SK-N-SH treated with all-trans-retinoic acid at 6 μM for 48 hours (cell line): ENCODE data around the gene FCN3.

Experiments used
- ATAC-seq: fragments of 200-7000 bp; cut with Tn5 transposase; 3 replicates; pipeline ENCODE4 v1.9.1; 2020; ENCODE audit warnings: mild to moderate bottlenecking, moderate library complexity
- ARNTL ChIP-seq: fragments of 450-650 bp; formaldehyde crosslinking; IDR thresholded peaks from 2 replicates; pipeline ENCODE4 v1.5.0; 2020; ENCODE audit warnings: low read depth, mild to moderate bottlenecking, moderate library complexity, borderline replicate concordance
- BACH2 ChIP-seq: fragments of 250-450 bp; sonication (Bioruptor Pico); IDR thresholded peaks from 2 replicates; pipeline ENCODE4 v1.9.0; 2021; ENCODE audit warnings: mild to moderate bottlenecking, borderline replicate concordance
- CSDC2 ChIP-seq: fragments of 250-450 bp; sonication (Bioruptor Pico); IDR thresholded peaks from 2 replicates; pipeline ENCODE4 v1.5.0; 2020; ENCODE audit warnings: mild to moderate bottlenecking, moderate library complexity
- GLIS3 ChIP-seq: fragments of 250-450 bp; sonication (Bioruptor Pico); IDR thresholded peaks from 2 replicates; pipeline ENCODE4 v1.5.0; 2020; ENCODE audit warnings: mild to moderate bottlenecking, moderate library complexity
- ISL1 ChIP-seq: fragments of 250-450 bp; sonication (Bioruptor Pico); IDR thresholded peaks from 2 replicates; pipeline ENCODE4 v2.1.2; 2022; ENCODE audit warnings: mild to moderate bottlenecking, moderate library complexity
- PPARA ChIP-seq: fragments of 250-450 bp; sonication (Bioruptor Pico); IDR thresholded peaks from 2 replicates; pipeline ENCODE4 v1.5.0; 2020; ENCODE audit warnings: mild to moderate bottlenecking, borderline replicate concordance
- SNAI2 ChIP-seq: fragments of 250-450 bp; sonication (Bioruptor Pico); IDR thresholded peaks from 2 replicates; pipeline ENCODE4 v1.5.0; 2020; ENCODE audit warnings: mild to moderate bottlenecking, moderate library complexity
- TCF4 ChIP-seq: fragments of 250-450 bp; sonication (Bioruptor Pico); IDR thresholded peaks from 2 replicates; pipeline ENCODE4 v1.8.0; 2021; ENCODE audit warnings: mild to moderate bottlenecking, moderate library complexity, borderline replicate concordance
- TOX ChIP-seq: fragments of 250-450 bp; sonication (Bioruptor Pico); IDR thresholded peaks from 2 replicates; pipeline ENCODE4 v1.8.0; 2021; ENCODE audit warnings: mild to moderate bottlenecking, moderate library complexity, borderline replicate concordance
- ZC3H10 ChIP-seq: fragments of 250-450 bp; sonication (Bioruptor Pico); IDR thresholded peaks from 2 replicates; pipeline ENCODE4 v1.5.1; 2021; ENCODE audit warnings: mild to moderate bottlenecking, moderate library complexity
- ZFP3 ChIP-seq: fragments of 250-450 bp; sonication (Bioruptor Pico); IDR thresholded peaks from 2 replicates; pipeline ENCODE4 v1.5.0; 2020; ENCODE audit warnings: mild to moderate bottlenecking, moderate library complexity
- ZFP30 ChIP-seq: fragments of 450-650 bp; formaldehyde crosslinking; IDR thresholded peaks from 2 replicates; pipeline ENCODE4 v1.5.0; 2022; ENCODE audit warnings: mild to moderate bottlenecking, moderate library complexity
- ZNF565 ChIP-seq: fragments of 450-650 bp; formaldehyde crosslinking; conservative IDR thresholded peaks from 2 replicates; pipeline ENCODE4 v1.5.0; 2020; ENCODE audit warnings: low read depth, mild to moderate bottlenecking, moderate library complexity
- ZNF70 ChIP-seq: fragments of 450-650 bp; formaldehyde crosslinking; IDR thresholded peaks from 2 replicates; pipeline ENCODE4 v1.5.0; 2020; ENCODE audit warnings: mild to moderate bottlenecking, moderate library complexity
- ZNF8 ChIP-seq: fragments of 450-650 bp; formaldehyde crosslinking; IDR thresholded peaks from 2 replicates; pipeline ENCODE4 v1.5.0; 2020; ENCODE audit warnings: mild to moderate bottlenecking, moderate library complexity
- TF ChIP-seq, protein P1 (sequence below): fragments of 250-450 bp; sonication (Bioruptor Pico); IDR thresholded peaks from 2 replicates; pipeline ENCODE4 v1.8.0; 2020; ENCODE audit warnings: mild to moderate bottlenecking, moderate library complexity, borderline replicate concordance
- TF ChIP-seq, protein P2 (sequence below): fragments of 250-450 bp; sonication (Bioruptor Pico); IDR thresholded peaks from 2 replicates; pipeline ENCODE4 v1.5.1; 2021; ENCODE audit warnings: mild to moderate bottlenecking, moderate library complexity
- TF ChIP-seq, protein P3 (sequence below): fragments of 250-450 bp; sonication (Bioruptor Pico); IDR thresholded peaks from 2 replicates; pipeline ENCODE4 v1.5.0; 2020; ENCODE audit warnings: mild to moderate bottlenecking, moderate library complexity
- TF ChIP-seq, protein P4 (sequence below): fragments of 250-450 bp; sonication (Bioruptor Pico); IDR thresholded peaks from 2 replicates; pipeline ENCODE4 v1.5.1; 2020; ENCODE audit warnings: low read depth, mild to moderate bottlenecking, moderate library complexity
- TF ChIP-seq, protein P5 (sequence below): fragments of 250-450 bp; sonication (Bioruptor Pico); IDR thresholded peaks from 2 replicates; pipeline ENCODE4 v1.8.0; 2021; ENCODE audit warnings: low read depth, mild to moderate bottlenecking, moderate library complexity, borderline replicate concordance

FCN3 gene

DNA sequence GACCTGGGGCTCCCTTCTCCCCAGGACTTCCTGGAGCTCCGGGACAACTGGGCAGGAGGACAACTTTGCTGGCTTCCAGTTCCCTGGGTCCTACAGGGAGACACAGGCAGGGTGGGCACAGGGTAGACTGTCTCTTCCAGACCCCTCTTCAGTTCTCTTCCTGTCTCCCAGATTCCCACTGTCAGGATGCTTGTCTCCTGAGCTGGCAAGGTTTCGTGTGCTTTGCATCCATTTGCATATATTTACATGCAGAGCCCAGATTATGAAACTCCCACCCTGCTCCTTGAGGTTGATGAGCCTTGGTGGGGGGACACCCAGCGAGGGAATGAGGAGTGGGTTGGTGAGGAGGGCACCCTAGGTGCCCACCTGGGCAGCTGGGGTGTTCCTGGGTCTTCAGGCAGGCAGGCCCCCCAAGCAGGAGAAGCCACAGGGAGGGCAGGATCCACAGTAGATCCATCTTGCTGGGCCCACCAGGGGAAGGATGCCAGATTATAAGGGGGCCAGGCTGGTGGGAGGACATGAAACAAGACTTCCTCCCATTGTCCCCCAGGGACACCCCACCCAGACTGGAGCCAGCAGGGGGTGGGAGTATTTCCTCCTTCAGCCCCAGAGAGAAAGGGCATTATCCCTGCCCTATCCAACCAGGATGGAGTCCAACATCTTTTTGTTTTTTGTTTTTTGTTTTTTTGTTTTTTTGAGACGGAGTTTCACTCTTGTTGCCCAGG is at the start of gene FCN3:
FCN3 (minus strand) TSS at position 463 of the 725 bp plus-strand sequence; CDS start at position 457, 6 bp downstream.
- no peak for ATAC-seq

DNA sequence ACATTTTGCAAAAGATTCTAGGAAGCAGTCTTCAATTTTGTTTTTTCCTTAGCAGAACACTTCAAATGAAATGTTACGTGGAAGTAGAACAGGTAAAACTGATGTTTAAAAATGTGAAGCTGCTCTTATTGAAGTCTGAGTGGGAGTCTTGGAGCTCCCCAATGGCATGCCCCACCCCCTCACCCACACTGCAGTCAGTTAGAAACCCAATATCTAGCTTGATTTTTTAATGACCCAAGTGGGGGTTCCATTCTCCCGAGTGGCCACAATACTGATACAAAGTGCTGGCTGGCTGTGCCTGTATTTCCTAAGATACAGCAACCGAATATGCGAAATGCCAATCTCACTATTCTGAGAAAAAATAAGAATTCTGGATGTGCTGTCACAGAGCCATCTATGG is 49.1 kb upstream of the FCN3 start:
- ATAC-seq, result no peak
- no peak for TF ChIP-seq ZNF565 (CRISPR knock-in tag)
- no peak for TF ChIP-seq ZNF8 (CRISPR knock-in tag)
- TF ChIP-seq, protein P1, sequence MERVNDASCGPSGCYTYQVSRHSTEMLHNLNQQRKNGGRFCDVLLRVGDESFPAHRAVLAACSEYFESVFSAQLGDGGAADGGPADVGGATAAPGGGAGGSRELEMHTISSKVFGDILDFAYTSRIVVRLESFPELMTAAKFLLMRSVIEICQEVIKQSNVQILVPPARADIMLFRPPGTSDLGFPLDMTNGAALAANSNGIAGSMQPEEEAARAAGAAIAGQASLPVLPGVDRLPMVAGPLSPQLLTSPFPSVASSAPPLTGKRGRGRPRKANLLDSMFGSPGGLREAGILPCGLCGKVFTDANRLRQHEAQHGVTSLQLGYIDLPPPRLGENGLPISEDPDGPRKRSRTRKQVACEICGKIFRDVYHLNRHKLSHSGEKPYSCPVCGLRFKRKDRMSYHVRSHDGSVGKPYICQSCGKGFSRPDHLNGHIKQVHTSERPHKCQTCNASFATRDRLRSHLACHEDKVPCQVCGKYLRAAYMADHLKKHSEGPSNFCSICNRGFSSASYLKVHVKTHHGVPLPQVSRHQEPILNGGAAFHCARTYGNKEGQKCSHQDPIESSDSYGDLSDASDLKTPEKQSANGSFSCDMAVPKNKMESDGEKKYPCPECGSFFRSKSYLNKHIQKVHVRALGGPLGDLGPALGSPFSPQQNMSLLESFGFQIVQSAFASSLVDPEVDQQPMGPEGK (CRISPR knock-in tag), result no peak
- TF ChIP-seq, protein P2, sequence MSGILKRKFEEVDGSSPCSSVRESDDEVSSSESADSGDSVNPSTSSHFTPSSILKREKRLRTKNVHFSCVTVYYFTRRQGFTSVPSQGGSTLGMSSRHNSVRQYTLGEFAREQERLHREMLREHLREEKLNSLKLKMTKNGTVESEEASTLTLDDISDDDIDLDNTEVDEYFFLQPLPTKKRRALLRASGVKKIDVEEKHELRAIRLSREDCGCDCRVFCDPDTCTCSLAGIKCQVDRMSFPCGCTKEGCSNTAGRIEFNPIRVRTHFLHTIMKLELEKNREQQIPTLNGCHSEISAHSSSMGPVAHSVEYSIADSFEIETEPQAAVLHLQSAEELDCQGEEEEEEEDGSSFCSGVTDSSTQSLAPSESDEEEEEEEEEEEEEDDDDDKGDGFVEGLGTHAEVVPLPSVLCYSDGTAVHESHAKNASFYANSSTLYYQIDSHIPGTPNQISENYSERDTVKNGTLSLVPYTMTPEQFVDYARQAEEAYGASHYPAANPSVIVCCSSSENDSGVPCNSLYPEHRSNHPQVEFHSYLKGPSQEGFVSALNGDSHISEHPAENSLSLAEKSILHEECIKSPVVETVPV (CRISPR knock-in tag), result no peak
- no peak for TF ChIP-seq TCF4 (CRISPR knock-in tag)
- TF ChIP-seq SNAI2 (CRISPR knock-in tag), result no peak
- TF ChIP-seq, protein P3, sequence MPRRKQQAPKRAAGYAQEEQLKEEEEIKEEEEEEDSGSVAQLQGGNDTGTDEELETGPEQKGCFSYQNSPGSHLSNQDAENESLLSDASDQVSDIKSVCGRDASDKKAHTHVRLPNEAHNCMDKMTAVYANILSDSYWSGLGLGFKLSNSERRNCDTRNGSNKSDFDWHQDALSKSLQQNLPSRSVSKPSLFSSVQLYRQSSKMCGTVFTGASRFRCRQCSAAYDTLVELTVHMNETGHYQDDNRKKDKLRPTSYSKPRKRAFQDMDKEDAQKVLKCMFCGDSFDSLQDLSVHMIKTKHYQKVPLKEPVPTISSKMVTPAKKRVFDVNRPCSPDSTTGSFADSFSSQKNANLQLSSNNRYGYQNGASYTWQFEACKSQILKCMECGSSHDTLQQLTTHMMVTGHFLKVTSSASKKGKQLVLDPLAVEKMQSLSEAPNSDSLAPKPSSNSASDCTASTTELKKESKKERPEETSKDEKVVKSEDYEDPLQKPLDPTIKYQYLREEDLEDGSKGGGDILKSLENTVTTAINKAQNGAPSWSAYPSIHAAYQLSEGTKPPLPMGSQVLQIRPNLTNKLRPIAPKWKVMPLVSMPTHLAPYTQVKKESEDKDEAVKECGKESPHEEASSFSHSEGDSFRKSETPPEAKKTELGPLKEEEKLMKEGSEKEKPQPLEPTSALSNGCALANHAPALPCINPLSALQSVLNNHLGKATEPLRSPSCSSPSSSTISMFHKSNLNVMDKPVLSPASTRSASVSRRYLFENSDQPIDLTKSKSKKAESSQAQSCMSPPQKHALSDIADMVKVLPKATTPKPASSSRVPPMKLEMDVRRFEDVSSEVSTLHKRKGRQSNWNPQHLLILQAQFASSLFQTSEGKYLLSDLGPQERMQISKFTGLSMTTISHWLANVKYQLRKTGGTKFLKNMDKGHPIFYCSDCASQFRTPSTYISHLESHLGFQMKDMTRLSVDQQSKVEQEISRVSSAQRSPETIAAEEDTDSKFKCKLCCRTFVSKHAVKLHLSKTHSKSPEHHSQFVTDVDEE, result no peak
- no peak for TF ChIP-seq ZFP30 (CRISPR knock-in tag)
- TF ChIP-seq ISL1 (CRISPR knock-in tag), result no peak
- TF ChIP-seq, protein P4, sequence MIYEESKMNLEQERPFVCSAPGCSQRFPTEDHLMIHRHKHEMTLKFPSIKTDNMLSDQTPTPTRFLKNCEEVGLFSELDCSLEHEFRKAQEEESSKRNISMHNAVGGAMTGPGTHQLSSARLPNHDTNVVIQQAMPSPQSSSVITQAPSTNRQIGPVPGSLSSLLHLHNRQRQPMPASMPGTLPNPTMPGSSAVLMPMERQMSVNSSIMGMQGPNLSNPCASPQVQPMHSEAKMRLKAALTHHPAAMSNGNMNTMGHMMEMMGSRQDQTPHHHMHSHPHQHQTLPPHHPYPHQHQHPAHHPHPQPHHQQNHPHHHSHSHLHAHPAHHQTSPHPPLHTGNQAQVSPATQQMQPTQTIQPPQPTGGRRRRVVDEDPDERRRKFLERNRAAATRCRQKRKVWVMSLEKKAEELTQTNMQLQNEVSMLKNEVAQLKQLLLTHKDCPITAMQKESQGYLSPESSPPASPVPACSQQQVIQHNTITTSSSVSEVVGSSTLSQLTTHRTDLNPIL, result no peak
- TF ChIP-seq GLIS3 (CRISPR knock-in tag), result no peak
- no peak for TF ChIP-seq PPARA (CRISPR knock-in tag)
- TF ChIP-seq BACH2 (CRISPR knock-in tag), result no peak
- TF ChIP-seq ZFP3 (CRISPR knock-in tag), result no peak
- no peak for TF ChIP-seq TOX (CRISPR knock-in tag)
- TF ChIP-seq ARNTL, result no peak

More for the DNA sequence above, at the start of gene FCN3:
- TF ChIP-seq ZC3H10 (no peak), ZNF8 (CRISPR knock-in tag) (no peak), CSDC2 (no peak), SNAI2 (CRISPR knock-in tag) (no peak), ZNF70 (CRISPR knock-in tag) (no peak)
- TF ChIP-seq, protein P5, sequence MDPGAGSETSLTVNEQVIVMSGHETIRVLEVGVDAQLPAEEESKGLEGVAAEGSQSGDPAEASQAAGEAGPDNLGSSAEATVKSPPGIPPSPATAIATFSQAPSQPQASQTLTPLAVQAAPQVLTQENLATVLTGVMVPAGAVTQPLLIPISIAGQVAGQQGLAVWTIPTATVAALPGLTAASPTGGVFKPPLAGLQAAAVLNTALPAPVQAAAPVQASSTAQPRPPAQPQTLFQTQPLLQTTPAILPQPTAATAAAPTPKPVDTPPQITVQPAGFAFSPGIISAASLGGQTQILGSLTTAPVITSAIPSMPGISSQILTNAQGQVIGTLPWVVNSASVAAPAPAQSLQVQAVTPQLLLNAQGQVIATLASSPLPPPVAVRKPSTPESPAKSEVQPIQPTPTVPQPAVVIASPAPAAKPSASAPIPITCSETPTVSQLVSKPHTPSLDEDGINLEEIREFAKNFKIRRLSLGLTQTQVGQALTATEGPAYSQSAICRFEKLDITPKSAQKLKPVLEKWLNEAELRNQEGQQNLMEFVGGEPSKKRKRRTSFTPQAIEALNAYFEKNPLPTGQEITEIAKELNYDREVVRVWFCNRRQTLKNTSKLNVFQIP, result no peak
- TF ChIP-seq, protein P4, result no peak
- TF ChIP-seq, protein P2 (CRISPR knock-in tag), result no peak
